HG03045 (cell line): ENCODE results near the gene NUP58.

Source experiments
- ATAC-seq: cut with Tn5 transposase; IDR thresholded peaks from one replicate; pipeline ENCODE4 v1.9.1; 2021; ENCODE audit warnings: mild to moderate bottlenecking, moderate library complexity; ENCODE audit not compliant: unreplicated experiment

NUP58 gene

DNA sequence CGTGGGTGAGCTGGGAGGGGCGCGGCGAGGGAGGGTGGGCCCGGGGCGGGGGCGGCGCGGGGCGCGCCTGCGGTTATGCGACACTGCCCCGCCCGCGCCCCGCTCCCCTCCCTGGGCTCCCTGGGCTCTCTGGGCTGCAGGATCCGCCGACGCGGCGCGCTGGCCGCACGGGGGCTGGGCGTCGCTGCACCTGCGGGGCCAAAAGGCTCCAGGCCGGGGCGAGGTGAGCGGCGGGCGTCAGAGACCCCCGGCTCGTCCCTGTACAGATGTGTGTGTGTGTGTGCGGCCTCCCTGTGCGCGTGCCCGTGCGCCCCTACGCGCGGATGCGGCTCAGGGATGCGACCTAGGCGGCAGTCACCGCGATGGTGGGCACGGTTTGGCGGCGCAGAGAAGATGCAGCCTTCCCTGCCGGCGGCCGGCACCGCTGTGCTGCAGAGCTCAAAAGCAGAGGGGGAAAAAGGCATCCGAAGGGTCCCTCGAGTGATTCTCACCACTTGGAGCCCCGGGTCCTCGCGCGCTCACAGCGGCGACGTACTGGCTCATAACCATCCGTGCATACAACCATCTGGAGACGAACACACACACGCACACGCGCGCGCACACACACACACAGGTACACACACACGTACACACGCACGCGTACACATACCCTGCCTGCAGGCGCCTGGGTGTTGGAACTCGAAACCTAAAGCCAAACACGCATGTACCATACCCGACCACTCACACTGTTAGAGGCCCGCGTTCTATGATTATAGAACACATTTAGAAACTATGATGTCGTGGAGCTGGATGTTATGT lies 71.1 kb downstream of the NUP58 start:
- no peak for ATAC-seq

DNA sequence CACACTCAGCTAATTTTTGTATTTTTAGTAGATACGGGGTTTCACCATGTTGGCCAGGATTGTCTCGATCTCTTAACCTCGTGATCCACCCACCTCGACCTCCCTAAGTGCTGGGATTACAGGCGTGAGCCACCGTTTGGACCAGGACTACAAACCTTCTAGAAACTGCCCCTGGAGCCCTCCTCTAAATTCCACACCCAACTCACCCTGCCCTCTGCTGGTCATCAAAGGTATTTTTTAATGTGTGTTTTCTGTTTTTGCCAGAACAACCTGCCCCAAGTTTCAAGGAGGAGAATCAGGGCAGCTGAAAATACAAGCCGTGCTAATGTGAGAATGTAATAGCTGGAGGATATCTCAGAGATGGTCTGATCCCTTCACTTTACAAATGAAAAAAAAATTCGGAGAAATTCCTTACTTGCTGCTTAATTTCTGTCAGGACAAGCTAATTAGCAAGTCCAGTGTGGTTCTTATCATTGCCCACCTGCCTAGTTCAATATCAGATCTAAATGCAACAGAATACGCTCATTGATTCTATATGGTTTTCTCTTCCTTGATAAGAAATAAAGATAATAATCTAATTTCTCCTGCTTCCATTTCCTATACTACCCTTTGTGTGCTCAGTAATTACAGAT lies 74.4 kb downstream of the NUP58 start:
- no peak for ATAC-seq

DNA sequence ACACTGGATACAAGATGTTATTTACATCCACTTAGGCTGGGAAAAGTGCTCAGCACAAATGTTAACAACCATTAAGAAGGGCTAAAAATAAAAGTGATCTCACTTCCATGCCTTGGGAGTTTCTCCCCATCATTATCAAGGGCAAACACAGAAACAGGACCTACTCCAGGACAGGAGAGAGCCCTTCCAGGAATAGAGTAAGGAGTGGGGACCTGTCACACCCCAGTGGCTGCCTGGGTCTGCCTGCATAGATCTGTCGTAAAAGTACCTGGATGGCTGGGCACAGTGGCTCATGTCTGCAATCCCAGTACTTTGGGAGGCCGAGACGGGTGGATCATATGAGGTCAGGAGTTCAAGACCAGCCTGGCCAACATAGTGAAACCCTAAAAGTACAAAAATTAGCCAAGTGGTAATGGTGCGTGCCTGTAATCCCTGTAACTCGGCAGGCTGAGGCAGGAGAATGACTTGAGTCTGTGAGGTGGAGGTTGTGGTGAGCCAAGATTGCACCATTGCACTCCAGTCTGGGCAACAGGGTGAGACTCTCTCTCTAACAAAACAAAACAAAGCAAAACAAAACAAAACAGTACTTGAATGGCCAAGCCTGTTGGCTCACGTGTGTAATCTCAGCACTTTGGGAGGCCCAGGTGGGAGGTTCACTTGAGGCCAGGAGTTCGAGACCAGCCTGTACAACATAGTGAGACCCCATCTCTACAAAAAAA lies 76.0 kb downstream of the NUP58 start:
- no peak for ATAC-seq

DNA sequence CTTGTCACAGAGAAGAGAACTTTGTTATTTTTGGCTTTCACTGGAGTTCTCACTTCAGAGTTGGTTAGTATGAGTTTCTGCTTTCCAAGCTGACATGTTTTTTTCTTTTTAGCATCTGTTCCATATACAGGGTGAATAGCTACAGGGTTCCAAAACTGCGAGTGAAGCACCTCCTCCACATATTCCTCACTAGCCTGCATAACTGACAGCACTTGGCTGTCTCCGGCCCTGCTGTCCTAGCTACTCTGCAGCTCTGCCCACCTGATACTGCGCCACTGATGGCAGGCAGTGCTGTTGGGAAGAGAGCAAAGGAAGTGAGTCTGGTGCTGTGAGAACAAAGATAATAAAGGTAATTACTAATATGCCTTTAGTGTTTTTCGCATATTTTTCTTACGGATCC lies 77.1 kb downstream of the NUP58 start:
- no peak for ATAC-seq

DNA sequence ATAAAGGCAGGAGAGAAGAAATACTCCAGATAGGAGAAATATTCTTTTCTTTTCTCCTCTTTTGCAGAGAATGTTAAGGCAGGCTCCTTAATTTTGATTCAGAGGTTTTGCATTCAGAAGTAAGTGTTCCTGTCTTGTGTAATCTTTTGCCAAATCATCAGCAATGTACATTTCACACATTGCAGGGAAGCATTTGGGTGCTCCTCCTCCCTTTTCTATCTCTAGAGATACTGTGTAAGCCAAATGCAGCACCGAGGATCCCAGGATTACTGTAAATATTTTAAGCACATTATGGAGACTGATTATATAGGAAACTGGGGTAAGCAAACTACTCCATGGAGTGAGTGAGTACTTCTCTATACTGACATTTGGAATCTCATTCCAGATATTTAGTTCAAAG lies 77.6 kb downstream of the NUP58 start:
- no peak for ATAC-seq

DNA sequence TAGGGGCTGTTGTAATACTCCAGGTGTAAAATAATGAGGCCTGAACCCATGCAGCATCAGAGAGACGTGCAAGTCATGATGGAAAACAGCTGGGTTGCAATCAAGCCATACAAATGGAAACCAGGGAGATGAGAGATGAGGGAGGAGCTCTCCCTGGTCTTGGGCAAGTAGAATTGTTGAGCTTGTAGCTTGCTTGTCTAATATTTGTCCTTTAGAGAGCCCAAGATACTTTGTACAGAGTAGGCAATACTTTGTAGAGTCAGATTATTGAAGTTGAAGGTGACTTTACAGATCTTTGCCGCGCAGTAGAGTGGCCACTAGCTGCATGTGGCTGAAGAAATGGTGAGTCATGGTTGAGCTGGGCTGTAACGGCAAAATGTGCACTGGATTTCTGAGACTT lies 78.7 kb downstream of the NUP58 start:
- no peak for ATAC-seq

DNA sequence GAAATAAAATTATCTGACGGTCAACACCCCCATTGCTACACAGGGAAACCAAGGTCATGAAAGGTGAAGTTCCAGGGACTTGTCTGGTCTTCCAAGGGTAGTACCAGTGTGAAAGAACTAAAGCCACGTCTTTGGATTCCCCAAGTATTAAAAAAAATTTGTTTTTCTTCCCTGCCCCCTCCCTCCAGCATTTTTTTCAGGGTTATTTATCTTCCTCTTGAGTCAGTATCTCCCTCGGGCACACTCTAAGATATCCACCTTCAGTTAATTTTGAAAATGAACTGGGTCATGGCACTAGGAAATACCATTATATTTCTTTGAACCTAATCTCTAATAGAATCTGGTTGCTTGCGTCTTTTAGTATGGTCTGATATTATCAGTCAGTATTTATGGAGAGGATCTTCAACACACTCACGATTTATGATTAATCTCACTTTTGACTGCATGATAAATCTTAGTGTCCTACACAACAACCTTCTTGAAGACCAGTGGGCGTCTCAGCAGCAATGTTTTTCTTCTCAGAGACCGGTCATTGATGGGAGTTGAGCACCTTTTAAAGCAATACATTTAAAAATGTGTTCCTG lies 79.4 kb downstream of the NUP58 start:
- ATAC-seq = no peak

DNA sequence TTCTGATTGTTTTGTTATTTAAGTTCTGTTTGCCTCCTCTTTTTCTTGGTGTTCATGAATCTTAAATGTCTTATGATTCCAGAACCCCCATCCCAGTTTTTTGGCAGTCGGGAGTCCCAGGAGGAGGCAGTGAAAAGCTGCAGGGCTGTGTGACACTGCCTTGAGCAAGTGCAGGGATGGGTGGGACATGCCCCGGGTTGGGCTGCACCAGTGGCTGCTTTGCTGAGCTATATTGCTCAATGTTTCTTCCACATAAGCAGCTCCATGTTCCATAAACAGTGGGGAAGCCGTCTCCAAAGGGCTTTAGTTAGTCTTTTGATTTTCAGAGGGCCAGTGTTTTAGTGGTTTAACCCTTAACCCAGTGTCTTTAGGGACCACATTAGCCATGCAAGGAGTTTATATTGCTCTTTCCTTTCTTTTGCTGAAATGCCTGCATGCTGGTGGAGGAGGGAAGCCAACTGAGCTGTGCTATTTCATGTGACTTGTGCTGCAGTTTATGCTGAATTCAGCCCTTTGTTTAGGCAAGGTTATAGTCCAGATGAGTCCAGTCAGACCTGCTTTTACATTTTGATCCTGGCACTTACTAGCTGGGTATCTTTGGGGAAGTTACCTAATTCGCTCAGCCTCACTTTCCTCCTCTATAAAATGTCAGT lies 83.5 kb downstream of the NUP58 start:
- no peak for ATAC-seq

DNA sequence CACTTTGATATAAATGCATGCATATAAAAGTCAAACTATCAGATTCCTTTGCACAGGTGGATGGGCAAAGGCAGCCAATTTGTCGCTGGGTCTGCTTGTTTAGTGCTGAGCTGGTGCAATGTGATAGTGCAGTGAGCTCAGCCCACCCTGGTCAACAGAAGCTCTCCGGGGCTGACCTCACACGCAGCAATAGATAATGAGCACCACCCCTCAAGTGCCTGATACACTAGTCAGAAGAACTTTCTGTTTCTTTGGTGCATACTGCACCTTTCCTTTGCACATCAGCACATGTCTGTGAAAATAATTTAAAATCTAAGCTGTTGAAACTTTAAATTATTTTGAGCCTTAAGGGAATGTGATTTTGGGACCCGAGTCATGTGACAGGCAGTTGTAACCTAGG lies 90.5 kb downstream of the NUP58 start:
- ATAC-seq = no peak
